ENCODE data around the gene PCYT1A.

GRCh38 chr3:196195664-196196265 lies 91.8 kb downstream of the PCYT1A start:
- TF ChIP-seq CTCF (optimal IDR thresholded peaks at IDR 0.05 in 1 of 3, IDR thresholded peaks at IDR 0.05 in 1 of 3, conservative IDR thresholded peaks at IDR 0.05 in 1 of 3; ENCODE audit: extremely low read depth in 1 of 3, insufficient read depth in 2 of 3, low read length in 3 of 3) (no peak), EZH2 (IDR thresholded peaks at IDR 0.05; ENCODE audit: low read length) (no peak)

Measured in keratinocyte (primary cell).